HEK293T (cell line): ENCODE measurements around the gene CELF2.

Experiments used
- L3MBTL2 ChIP-seq: fragments of 450-650 bp; conservative IDR thresholded peaks from 2 replicates; pipeline ENCODE4 v1.6.1; 2016; ENCODE audit warnings: mild to moderate bottlenecking
- SP1 ChIP-seq: fragments of 450-650 bp; IDR thresholded peaks from 2 replicates; pipeline ENCODE4 v1.6.1; 2017

GRCh38 chr10:11114269-11114668, 96.6 kb downstream of the CELF2 start:
- TF ChIP-seq L3MBTL2 (no peak), SP1 (no peak)
